Fibroblast of skin of left biceps (primary cell): ENCODE results near the gene PLXNA4.

Experiments
- DNase-seq, 2 experiments: peaks; one replicate each; pipeline ENCODE4 v3.0.0-alpha.2; 2013; ENCODE audit warnings: low read depth in 2 of 2

PLXNA4 gene

DNA sequence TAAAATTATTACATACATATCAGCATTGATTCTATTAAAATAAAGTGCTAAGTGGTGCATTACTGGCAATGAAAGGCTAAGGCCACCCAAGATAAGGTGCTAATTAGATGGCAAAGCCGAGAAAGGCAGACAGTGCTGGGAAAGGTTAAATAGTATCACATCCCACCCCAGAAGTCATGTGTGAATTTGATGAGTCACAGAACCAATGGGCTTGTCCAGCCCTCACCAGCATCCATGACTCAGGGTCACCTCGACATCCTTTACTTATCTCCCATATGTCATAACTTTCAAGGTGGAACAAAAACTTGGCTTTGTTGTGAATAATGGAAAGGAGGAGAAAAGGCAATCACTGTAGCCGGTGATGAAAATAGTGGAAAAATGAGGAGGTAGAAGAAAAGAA, 459.1 kb downstream of the PLXNA4 start:
- DNase-seq: peak in 1 of 2 experiments; percentile 5

DNA sequence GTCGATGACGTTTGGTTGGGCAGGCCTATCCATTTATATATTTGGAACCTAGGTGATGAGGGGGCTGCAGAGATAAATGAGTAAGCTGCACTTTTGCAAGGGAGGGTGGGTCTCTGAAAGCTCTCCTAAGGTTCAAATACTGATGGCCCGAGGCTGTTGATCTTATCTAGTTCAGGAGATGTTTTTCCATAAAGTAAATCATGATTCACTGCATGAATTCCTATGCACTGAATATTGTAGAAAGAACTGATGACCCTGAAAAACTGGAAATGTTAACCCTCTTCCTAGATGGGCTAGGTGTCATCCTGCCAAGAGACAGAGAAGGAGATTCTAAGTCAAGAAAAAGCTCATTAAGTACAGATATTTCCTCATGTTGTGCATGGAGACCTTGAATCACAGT, 459.9 kb downstream of the PLXNA4 start:
- peak; percentile 15 for DNase-seq

DNA sequence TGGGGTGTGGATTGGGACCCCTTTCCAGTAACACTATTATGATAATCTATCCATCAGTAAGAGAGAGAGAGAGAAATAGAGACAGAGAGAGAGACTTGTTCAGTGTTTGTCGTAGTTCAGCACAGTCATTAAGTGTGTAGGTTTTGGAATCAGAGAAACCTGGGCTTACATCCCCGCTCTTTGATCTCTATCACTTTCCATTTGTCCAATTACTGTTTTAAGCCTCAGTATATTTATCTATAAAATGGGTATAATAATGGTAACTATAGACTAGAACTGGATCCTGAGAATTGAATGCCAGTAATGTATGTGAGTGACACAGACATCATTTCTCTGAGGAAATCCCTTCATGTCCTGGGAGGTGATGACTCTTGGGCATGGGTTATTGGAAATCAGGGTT, 460.5 kb downstream of the PLXNA4 start:
- no peak for DNase-seq

DNA sequence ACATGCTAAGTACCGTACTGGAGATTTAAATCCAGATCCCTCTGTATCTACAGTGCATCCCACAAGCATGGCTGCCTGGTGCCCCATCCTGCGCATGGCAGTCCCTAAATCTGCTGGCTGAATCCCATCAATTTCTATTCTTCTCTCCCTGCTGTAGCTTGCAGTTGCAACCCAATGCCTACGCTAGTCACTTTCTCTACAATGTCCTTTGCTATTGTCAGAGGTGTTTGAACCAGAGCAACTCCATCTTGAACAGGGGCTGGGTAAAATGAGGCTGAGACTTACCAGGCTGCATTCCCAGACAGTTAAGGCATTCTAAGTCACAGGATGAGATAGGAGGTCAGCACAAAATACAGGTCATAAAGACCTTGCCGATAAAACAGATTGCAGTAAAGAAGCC, 461.2 kb downstream of the PLXNA4 start:
- no peak for DNase-seq

DNA sequence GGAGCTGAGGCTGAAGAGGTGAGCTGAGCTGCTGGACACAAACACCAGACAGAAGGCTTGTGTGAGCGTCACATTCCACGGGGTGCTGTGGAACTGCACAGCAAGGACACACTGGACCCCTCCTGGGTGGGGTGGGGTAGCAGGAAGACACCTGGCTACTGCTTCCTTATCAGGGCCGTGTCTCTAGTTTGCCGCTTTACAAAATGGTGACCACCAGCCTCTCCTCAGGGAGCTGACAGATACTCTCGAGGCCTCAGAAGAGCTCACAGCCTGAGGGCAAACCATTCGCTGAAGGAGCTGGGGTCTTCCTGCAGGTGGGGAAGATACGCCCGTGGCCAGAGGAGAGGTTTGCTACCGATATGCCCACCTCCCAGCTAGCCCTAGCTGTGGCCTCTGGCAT, 461.9 kb downstream of the PLXNA4 start:
- no peak for DNase-seq

DNA sequence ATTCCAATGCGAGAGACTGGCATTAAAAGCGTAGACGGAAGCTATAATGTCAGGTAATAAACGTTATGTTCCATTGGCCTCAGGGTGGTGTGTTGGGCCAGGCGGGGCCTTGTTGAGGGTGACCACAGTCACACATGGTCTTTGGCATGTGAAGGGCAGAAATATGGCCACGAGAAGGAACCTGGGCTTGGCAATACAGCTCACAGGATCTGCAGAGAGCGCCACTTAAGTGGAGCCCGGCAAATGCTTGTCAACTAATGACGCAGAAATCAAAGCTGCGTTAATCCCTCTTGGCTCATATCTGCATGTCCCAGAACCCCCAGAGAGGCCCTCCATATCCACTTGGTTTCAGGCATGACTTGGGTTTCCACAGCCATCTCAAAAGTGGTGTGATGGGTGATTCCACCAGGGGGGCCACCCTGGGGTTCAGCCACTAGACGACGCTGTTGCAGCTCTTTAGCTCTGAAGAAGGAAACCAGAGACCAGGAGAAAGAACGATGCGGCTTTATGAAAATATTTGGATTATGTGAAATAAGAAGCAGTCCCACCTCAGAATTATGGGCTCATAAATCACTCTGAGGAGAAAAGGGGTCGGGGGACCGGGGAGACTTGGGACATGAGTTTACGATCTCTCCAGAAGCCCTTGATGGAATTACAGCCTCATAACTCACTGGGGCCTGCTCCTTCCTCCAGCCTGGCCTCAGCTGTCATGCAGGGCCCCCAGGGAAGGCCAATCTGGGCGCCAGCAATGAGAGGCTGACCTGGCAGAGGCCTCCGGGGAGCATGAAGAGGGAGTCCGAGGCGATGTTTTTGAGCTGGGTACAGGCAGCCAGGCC, 462.5 kb downstream of the PLXNA4 start:
- peak; percentile 6 to 14 for DNase-seq

DNA sequence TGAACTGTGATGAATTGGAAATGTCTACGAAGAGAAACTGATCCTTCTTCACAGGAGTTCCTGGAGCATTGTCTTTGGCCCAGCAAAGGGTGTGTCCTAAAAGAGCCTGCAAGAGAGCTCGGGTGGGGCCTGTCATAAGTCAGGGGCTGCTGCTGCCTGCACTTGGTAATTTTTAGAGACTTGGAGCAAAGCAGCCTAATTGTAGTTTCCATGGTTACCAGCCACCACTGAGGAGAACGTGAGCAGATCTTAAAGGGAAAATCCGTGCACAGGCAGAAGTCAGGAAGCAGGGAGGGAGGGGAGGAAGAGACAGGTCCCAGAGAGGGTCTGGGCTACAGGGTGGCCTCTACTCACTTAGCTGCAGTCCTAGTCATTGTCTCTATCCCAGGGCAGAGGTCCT, 463.6 kb downstream of the PLXNA4 start:
- DNase-seq: no peak

DNA sequence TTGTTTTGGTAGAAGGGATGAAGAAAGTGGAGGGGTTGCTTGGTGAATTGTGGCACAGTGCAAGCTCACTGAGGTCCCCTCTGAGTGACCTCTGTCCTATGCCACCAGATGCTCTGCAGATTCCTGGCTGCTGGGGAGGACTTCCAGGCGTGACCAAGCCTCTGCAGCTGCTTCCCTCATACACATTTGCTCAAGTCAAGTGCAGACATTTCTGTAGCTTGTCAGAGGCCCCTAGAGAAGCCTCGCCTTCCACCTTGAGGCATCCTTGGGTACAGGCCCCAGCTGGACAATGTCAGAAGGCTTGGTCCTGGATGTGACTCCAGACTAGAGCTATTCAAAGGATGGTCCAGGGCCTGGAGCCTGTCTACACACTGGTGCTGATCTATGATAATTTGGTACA, 464.2 kb downstream of the PLXNA4 start:
- DNase-seq: no peak

DNA sequence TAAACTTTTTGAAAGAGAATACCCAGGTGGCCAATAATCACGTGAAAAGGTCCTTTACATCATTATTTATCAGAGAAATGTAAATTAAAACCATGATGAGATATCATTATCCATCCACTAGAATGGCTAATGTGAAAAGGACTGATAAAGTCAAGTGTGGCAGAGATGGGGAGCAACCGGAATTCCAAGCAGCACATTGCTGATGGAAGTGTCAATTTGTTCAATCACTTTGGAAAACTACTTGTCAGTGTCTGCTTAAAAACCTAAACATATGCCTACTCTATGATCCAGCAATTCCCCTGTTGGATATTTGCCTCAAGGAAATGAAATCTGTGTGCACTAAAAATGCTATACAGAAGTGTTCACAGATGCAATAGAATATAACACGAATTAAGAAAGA, 465.6 kb downstream of the PLXNA4 start:
- DNase-seq: no peak

DNA sequence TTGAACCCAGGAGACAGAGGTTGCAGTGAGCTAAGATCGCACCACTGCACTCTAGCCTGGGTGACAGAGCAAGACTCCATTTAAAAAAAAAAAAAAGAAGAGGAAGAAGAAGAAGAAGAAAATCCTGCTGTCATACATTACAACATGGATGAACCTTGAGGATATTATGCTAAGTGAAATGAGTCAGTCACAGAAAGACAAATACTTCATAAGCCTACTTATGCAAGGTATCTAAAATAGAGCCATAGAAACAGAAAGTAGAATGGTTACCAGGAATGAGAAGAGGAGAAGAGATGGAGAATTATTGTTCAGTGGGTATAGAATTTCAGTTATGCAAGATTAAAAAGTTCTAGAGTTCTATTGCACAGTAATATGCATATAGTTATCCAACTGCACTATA, 466.5 kb downstream of the PLXNA4 start:
- no peak for DNase-seq

DNA sequence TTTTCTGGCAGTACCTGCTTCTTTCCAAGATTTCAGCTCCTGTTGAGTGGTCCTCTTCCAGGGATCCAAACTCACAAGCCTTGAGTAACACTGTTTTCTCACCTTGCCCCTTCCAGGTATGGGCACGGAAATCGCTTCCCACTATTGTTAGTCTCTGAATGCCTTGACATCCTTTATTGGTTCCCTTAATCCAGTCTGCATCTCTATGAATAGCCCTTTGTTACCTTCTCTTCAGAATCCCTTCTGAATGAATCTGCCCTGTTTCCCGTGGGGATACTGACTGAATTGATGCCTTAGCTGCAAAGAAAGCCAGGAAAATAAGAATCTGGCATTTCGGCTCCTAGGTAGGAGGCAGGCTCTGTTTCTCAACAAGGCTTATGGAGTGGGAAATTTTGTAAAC, 467.7 kb downstream of the PLXNA4 start:
- DNase-seq: no peak

DNA sequence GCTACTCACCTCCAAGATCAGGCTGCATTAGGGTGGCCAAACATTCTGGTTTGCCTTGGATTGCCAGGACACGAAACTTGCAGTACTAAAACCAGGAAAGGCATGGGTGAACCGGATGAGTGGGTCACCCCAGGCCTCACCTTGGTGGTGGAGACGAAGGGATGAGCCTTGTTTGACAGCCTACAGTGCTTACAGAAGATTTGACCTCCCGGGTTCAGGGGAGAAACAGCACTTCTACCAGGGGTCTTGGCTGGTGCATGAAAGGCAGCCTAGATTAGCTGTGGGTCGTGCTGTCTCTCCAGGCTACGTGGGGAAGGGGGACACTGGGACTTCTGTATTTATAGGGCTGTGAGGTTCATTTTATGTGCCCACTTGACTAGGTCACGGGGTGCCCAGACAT, 469.8 kb downstream of the PLXNA4 start:
- no peak for DNase-seq

DNA sequence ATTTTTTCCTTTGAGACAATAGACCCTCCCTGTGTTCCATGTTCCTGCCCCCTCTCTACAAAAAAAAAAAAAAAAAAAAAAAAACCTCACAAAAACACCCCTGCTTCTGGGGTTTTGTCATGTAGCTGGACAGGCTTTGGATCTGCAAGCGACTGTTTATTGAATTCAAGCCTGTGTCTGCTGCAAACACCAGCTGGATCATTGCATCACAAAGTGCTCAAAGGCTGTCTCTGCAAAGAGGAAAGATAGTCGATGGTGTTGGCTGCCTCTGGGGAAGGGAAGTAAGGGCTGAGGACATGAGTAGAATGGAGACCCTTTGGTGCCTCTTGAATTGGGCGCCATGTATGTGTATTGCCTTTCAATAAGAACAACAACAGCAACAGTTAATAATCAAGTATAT, 471.2 kb downstream of the PLXNA4 start:
- DNase-seq: no peak

DNA sequence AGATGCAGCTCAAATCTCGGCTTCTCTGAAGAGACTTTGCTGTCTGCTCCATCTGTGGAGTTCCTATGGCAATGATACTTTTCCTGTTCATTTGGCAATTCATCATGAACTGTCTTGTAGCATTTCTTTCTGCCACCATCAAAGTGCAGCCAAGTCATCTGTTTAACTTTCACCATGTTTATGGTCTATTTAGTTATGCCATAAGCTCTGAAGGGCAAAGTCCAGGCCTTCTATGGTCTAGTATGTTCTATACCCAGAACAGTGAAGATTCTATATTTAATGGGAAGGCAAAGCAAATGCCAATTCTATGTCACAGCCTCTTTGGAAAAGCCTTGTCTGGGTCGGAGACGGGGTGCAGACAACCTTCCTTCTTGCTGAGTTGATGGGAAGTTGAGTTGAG, 472.6 kb downstream of the PLXNA4 start:
- DNase-seq: no peak

DNA sequence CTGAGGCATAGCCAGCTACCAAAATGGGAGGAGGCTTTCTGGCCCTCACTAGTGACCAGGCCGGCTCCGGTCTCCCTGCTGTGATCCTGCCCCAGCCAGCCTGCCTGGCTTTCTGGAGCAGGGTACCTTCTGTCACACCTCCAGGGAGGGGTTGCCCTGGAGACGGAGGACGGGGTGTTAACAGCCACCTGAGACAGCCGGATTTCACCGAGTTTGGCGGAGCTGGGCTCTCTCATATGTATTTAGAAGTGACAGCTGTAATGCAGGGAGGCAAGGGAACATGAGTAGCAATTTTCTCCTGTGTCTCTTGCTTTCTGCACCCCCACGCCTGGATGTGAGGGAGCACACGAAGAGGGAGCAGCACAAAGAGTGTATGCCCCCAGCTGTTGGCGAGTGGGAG, 473.3 kb downstream of the PLXNA4 start:
- no peak for DNase-seq

DNA sequence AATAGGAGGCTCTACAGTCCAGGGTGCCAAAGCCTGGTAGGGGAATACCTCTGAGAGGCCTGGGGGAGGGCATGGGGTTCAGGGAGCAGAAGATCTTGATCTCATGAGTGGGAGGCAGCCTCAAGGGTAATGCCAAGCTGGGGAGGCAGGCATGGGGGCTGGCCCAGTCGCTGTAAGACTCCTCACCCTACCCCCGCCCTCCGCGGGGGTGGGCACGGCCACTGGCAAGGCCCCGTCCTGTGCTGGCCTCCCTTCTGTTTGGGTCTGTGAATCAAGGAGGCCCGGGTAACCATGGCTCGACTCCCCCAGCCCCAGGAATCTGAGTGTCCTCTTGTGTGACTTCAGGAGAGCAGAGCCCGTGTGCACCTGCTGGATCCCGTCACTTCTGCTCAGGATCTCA, 473.9 kb downstream of the PLXNA4 start:
- no peak for DNase-seq

DNA sequence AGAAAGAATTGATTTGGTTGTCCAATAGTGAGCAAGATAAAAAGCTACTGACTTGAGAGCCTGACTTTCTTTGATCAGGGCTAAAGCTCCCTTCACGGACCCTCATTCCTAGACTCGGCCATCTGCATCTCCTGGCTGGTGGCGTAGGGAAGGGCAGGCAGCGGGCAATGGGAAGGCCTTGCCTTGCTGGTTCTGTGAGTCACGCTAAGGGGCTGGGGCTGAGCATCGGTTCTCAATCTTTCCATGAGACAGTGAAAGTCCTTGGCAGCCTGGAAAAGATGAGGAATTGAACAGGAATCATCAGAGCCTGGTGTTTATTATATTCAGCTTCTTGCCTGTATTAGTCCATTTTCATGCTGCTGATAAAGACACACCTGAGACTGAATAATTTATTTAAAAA, 475.3 kb downstream of the PLXNA4 start:
- DNase-seq: no peak

DNA sequence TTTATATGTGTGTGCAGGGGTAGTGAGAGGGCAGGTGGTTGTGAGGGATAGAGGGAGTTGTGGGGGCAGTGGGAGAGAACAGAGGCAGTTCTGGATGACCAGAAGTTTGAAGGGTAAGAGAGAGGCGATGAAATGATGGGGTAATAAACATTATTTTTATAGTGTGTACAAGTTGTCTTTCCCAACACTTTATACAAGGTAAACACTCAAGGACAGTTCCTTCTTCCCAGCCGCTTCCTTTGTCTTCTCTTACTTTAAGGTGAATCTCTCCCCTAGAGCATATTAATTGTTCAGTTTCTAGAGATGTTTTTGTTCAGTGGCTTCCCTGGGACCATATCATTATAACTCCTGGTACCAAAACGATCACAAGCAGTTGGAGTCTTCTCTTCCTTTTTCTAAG, 475.8 kb downstream of the PLXNA4 start:
- no peak for DNase-seq

DNA sequence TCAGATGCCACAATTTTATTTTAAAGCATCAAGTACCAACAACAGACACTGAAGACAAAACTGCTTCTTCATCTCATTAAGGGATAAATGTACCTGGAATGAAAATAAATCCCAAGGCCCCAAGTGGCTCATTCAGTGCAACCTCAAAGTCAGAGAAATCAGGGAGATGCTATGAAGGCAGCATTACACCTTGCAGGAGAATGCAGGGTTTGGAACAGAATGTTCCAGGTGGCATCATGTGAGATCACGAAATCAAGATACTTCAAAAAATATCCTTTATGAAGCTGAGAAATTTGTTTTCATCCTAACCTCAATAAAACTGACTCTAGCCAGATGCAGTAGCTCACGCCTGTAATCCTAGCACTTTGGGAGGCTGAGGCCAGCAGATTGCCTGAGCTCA, 477.1 kb downstream of the PLXNA4 start:
- DNase-seq: no peak

DNA sequence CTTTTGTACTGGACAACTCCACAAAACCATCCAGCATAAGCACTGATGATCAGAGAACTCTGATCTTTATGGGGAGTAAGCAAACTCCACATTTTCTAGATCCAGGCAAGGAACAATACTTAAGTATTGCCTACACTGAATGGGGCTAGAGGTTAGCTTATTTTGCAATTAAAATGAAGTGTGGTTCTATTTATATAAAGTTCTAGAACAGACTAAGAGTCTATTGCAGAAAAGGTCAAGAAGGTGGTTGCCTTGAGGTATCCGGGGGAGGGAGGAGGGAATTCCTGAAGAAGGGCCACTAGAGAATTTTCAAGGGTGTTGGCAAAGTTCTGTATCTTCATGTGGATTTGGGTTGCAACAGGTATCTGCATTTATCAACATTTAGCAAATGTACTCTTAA, 477.9 kb downstream of the PLXNA4 start:
- DNase-seq: no peak

DNA sequence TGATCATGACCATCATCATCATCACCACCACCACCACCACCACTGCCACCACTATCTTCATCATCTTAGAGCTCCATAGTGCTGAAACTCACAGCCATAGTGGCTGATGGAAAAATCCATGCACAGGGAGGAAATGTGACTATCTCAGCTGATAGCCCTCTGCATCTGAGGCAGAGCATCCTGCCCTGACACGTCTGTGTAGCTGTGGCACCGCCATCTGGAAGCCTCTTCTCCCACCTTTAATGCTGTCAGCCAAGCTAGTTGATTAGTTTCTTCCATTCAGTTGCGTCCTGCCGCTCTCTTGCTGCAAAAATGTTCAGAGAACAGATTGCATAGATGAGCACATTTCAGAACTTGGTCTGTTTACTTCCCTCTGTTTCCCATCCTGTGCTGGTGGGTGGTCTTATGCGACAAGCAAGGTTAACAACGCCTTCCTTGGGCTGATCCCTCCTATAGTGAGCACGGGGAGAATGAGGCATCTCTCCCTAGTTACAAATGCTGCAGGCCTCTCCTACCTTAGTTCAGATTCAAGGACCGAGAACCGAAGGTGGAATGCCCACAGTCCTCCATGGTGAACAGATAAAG, 478.6 kb downstream of the PLXNA4 start:
- DNase-seq: no peak

DNA sequence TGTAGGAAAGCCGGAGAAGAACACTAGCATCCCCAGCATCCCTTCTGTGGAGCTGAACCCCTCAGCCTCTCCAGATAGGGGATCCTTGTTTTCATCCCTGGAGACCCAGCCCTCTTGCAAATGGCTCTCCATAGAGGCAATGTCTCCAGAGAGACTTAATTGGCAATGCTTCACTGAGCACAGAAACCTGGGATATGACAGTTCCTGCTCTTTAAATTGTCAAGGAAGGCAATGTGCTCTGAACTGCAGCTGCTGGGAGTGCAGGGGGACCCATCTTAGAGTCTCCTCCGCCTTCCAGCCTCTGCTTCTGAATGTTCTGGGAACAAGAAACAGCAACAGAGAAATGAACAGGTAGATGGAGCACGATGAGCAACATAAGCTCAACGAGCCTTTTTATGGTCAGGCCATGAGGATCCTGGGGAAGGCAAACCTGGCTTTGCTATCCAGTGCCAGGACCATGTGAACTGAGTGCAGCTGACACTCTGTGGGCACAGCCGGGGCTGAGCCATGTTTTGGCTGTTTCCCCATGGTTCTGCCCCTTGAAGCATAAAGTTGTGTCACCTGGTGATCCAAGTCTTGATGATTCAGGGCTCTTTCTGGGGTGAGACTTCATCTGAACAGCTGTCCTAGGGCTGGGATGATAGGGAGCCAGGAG, 481.0 kb downstream of the PLXNA4 start:
- no peak for DNase-seq

DNA sequence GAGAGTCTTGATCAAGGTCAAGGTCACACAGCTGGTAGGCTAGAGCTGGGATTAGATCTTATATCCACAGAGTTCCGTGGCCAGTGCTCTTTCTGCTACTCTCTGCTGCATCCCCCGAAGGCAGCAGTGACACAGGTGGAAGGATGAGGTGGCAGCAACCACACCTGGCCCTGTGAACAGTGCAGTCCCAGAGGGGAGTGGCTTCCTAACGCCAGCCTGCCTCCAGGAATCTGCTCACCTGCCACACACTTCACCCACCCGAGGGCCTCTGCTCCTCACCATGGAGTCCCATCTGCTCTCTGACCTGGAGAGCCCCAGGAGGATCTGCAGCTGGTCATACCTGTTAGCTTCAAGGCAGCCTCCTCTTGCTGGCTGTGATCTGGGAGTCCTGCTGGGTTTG, 484.2 kb downstream of the PLXNA4 start:
- no peak for DNase-seq
